ENCODE data around the gene VAPB.
"Not testable (repeated sequence)": the region's sequence is repeated elsewhere in the genome, so short reads cannot be mapped to it uniquely, and the experiment has no call there.

The VAPB gene

DNA sequence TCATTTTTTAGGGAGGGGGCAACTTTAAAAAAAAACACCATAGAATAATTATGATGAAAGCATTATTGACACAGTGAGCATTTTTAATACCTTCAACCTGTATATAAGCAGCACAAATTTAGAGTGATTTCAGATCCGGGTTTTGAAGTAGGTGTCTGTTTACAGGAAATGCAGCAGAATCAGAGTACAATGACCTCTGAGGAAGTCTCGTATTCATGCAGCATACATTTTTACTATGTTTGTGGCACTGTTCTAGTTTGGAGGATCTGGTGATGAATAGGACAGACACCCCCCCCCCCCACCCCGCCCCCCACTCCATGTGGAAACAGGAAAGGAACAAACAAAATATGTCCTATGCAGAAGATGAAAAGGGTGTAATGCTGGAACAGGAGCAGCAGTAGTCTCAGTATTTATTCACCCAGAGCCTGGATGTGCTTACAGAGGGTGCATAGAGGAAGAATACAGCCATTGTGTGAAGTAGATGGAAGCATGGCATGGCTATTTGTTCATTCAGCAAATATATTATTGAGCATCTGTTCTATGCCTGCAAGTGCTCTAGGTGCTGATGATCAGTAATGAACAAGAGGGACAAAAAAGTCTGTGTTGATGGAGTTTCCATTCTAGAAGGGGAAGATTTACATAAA lies 19.7 kb downstream of the VAPB start:
- peak; percentile 53 for DNase-seq

DNA sequence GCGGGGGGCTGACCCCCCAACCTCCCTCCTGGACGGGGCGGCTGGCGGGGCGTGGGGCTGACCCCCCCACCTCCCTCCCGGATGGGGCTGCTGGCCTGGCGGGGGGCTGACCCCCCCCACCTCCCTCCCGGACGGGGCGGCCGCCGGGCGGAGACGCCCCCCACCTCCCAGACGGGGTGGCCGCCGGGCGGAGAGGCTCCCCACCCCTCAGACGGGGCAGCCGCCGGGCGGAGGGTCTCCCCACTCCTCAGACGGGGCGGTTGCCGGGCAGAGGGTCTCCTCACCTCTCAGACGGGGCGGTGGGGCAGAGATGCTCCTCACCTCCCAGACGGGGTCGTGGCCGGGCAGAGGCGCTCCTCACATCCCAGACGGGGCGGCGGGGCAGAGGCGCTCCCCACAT lies 25.2 kb downstream of the VAPB start:
- DNase-seq, result not testable (repeated sequence)

DNA sequence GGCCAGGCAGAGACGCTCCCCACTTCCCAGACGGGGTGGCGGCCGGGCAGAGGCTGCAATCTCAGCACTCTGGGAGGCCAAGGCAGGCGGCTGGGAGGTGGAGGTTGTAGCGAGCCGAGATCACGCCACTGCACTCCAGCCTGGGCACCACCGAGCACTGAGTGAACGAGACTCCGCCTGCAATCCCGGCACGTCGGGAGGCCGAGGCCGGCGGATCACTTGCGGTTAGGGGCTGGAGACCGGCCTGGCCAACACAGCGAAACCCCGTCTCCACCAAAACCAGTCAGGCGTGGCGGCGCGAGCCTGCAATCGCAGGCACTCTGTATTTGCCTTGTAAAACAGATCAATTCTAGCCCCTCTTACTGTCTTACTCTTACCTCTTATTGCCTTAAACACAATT lies 25.8 kb downstream of the VAPB start:
- DNase-seq, result not testable (repeated sequence)

- DNase-seq, result no peak
Observed at GRCh38 chr20:58416057-58416456, 27.0 kb downstream of the VAPB start.

- DNase-seq, result peak; percentile 32
Observed at GRCh38 chr20:58416835-58417234, 27.8 kb downstream of the VAPB start.

DNA sequence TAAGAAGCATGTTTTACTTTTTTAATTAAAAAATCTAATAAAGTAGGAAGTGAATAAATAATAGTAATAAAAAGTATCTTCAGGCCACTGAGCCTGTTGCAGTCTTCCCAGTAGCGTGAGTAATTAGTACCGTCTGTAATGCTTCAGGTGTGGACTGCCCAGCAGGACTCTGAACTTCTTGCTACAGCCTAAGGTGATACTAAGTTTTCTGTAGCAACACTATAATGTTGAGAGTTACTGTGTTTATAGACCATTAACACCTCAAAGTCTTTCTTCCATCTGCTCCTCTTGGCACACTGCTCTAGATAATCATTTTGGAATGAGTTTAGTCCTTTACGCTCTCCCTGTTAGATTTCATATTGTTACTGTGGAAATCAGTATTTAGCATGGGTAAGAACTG lies 28.4 kb downstream of the VAPB start:
- no peak for DNase-seq

GRCh38 chr20:58418949-58419748 lies 30.1 kb downstream of the VAPB start:
- no peak for DNase-seq

DNA sequence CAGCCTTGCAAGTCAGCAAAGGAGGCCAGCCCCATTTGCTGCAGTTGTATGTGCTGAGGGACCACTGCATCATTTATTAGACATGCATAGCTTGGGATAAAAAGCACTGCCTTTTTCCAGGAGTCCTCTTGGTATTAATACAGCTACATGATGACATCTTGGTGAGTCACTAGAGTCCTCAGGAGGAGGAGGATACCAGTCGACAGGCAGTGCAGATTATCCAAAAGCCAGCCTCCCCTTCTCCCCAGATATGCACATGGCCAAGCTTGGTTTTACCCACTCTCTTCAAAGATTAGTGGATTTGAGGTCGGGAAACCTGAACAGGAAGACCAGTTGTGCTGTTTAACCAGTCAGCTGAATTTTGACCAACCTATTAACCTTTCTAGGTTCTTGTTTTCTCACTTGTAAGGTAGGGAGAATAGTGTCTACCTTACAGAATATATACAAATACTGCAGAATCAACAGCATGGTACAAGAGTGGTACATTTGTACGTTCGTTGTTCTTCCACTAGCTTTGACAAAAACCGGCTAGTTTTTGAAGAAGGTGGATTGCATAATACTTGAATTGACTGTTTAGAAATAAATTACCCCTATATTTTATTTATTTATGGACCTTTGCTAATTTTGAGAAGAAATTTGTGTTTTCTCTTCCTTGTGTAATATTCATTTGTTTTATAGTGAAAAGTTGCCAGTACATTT lies 31.9 kb downstream of the VAPB start:
- DNase-seq, result no peak

DNA sequence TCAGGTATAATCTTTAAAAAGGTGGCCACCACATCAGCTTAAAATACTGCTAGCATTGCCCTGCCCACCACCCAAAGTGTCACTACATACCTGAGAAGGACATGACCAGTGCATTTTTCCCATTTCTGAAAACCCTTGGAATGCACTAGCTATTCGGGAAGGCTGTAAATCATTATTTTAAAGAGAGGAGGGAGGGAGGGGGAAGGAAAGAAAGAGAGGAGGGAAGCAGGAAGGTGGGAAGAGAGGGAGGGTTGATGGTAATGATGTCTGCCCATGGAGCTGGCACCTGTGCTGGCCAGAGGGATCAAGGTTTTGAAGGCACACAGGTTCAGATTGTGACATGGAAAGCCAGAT lies 32.4 kb downstream of the VAPB start:
- DNase-seq, result no peak

DNA sequence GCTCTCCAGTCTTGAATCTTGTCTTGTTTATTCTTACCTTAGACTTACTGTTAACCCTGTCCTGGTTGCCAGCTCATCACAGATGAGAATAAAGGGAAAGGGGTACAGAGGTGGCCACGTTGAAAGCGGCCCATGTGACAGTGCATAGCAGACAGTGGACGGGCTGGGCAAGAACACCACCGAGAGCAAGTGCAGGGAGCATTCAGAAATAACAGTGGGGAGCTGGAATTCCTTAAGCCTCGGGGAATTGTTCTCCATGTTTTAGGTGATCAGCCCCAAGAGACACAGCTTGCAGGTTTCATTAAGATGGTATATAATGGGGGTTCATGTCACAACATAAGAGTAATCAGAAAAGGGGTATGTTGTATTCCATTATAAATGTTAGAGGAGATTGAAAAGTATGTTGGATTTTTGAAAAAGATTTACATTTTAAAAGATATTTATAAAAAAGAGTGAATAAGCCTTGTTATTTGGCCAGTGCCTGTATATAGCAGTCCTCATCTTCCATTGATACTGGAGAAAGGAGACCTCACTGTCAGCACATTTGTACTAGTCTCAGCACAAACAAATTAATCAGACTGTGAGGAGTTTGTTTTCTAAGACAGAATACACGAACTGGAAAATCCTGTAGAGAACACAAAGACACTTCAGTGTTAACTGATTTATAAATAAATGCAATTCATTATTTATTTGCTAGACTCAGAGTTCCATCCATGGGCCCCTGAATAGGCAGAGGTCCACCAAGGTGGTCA lies 35.4 kb downstream of the VAPB start:
- DNase-seq, result no peak

DNA sequence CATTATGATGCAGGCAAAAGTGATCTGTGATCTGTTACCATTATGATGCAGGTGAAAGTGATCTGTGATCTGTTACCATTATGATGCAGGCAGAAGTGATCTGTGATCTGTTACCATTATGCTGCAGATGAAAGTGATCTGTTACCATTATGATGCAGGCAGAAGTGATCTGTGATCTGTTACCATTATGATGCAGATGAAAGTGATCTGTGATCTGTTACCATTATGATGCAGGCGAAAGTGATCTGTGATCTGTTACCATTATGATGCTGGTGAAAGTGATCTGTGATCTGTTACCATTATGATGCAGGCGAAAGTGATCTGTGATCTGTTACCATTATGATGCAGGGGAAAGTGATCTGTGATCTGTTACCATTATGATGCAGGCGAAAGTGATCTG lies 38.5 kb downstream of the VAPB start:
- not testable (repeated sequence) for DNase-seq

DNA sequence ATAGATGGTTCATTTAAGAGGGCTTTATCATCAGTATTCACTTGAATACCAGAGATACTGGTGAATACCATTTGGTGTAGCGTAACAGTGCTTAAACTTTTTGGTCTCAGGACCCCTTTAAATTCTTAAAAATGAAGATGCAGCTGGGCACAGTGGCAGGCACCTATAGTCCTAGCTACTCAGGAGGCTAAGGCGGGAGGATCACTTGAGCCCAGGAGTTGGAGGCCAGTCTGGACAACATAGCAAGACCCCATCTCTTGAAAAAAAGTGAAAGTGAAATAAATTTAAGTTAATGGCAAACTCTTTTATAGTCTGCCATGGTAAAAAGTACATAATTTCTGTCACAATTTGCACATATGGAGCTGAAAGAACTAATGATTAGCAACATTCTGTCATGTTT lies 39.3 kb downstream of the VAPB start:
- no peak for DNase-seq

- no peak for DNase-seq
Observed at GRCh38 chr20:58429303-58429702, 40.3 kb downstream of the VAPB start.

GRCh38 chr20:58431134-58431533 lies 42.1 kb downstream of the VAPB start:
- no peak for DNase-seq

GRCh38 chr20:58432186-58432954 lies 43.3 kb downstream of the VAPB start:
- no peak for DNase-seq

GRCh38 chr20:58433029-58433647 lies 44.1 kb downstream of the VAPB start:
- no peak for DNase-seq

GRCh38 chr20:58433759-58434158 lies 44.7 kb downstream of the VAPB start:
- no peak for DNase-seq

- no peak for DNase-seq
Observed at GRCh38 chr20:58434326-58434725, 45.3 kb downstream of the VAPB start.

DNA sequence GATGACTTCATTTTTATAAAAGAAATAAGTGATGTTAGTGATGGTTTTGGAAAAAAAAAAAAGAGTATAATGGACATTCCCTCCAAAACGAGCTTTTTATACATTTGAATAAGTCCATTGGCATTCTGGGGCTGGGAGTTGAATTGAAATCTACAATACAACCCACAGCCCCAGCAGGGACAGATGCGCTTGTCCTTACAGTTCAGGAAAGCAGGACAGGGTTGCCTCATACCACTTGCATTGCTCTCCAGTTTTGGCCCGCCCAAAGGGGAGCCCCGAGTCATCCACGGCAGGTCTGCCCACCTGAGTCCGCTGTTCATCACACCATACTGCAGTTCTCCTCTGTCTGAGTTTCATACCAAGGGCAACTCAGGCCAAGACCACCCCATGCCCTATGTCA lies 46.2 kb downstream of the VAPB start:
- DNase-seq, result no peak

DNA sequence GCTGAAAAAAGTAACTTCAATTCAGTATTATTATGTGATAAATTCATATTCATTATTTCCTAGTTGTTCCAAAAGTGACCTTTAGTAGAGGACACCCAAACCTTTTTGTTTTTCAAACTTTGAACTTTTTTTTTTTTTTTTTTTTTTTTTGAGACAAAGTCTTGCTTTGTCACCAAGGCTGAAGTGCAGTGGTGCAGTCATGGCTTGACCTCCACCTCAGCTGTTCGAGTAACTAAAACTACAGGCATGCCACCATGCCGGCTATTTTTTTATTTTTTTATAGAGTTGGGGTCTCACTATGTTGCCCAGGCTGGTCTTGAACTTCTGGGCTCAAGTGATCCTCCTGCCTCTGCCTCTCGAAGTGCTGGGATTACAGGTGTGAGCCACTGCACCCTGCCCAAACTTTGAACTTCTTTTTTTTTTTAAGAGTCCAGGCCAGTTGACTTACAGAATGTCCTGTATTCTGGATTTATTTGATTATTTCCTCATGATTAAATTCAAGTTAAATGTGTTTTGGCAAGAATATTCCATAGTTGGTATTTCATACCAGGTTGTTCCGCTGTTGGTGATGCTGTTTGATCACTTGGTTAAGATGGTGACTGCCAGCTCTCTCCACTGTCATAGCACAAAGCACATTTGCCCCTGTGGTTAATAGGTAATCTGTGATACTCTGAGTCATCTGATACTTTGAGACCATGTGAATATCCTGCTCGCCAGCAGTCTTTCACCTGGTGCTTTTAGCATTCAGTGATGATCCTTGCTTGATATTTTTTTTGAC lies 48.0 kb downstream of the VAPB start:
- peak; percentile 5 for DNase-seq

Data from CD4-positive, alpha-beta T cell treated with Interleukin-4 for 4 hours (primary cell).